ENCODE measurements around the gene COL9A3. TPM values are rescaled to one million over a fixed set of nuclear protein-coding genes. Genes with fewer than 3 reads are reported as not detected.
A peak's percentile ranks its signal among the peaks of the same experiment; 100 is the strongest.

COL9A3 gene
- under 1 TPM in 1 of 2 experiments, not detected in 1; 0.45 TPM for total RNA-seq

GRCh38 chr20:62816884-62817873, at the start of gene COL9A3:
Gene COL9A3, plus strand, starts transcription at chr20:62817050. Its CDS starts 15 bp downstream, at chr20:62817065.
- Mint-ChIP-seq H3K36me3 (peaks cover 5% of the 10 kb centered on the region), H3K4me1 (no peaks in the 10 kb centered on the region), H3K27ac (no peak within 1 kb of the TSS), H3K27me3 (peaks cover 32% of the 10 kb centered on the region), H3K4me3 (no peak within 1 kb of the TSS), H3K9me3 (ENCODE audit: low read depth) (no peaks in the 10 kb centered on the region)
- ATAC-seq (no peak), DNase-seq (no peak)
- CTCF ChIA-PET = interaction anchor here (1.4 to 1.7 kb wide), 2 partner anchors 9 to 21 kb away, joined by 3 to 7 read pairs; partner anchors contain the start of gene MRGBP

DNA sequence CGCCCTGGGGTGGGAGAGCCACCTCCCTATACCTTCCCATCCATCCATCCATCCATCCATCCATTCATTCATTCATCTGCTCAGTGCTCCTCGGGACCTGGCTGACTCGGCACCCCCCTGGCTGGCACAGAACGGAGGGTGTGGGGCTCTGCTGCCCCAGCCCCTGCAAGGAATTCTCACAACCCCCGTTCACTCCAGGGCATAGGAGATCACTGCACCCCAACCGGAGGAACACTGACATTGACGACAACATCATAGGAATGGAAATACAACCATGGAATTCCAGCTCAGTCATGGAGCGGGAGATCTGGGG, 48.7 kb upstream of the COL9A3 start:
- no peaks in the 10 kb centered on the region for H3K36me3 Mint-ChIP-seq
- CTCF ChIA-PET = no interaction called here
- H3K4me1 Mint-ChIP-seq = no peaks in the 10 kb centered on the region
- H3K9me3 Mint-ChIP-seq (ENCODE audit: low read depth) = no peaks in the 10 kb centered on the region
- no peaks in the 10 kb centered on the region for H3K27me3 Mint-ChIP-seq
- H3K27ac Mint-ChIP-seq = no peak overlapping the region
- ATAC-seq (no peak), DNase-seq (no peak)
- no peak overlapping the region for H3K4me3 Mint-ChIP-seq

DNA sequence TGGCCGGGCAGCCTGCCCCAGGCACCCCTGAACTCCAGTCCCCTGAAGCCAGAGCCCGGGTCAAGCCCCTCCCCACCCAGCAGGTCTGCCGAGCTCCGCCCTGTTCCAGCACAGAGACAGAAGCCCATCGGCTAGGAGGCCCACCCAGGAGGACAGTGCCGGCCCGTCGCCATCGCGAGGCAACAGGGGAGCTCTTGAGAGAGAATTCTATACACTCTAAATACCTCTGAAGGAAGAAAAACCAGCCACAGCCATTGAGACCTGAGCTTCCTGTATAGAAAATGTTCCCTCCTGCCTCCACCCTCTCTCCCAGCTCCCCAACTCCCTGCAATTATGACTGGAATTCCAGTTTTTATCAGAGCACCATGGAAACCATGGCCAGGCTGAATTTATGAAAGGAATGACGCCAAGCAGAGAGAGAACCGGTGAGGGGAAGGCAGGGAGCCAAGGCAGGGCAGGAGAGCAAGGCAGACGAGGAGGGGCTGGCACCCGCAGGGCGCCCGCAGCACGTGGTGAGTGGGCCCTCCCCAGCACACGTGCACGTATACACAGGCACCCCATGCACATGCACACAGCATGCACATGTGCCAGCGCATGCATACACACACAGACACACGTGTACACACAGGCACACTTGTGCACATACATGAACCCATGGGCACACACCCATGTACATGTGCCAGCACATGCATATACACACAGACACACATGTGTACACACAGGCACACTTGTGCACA, 48.1 kb upstream of the COL9A3 start:
- Mint-ChIP-seq H3K4me3 (no peak overlapping the region), H3K36me3 (no peaks in the 10 kb centered on the region), H3K27me3 (no peaks in the 10 kb centered on the region), H3K9me3 (ENCODE audit: low read depth) (no peaks in the 10 kb centered on the region), H3K4me1 (no peaks in the 10 kb centered on the region), H3K27ac (no peak overlapping the region)
- CTCF ChIA-PET = no interaction called here
- DNase-seq (no peak), ATAC-seq (no peak)

- Mint-ChIP-seq H3K4me3 (no peak overlapping the region), H3K27ac (no peak overlapping the region), H3K9me3 (ENCODE audit: low read depth) (no peaks in the 10 kb centered on the region), H3K27me3 (no peaks in the 10 kb centered on the region), H3K36me3 (no peaks in the 10 kb centered on the region), H3K4me1 (no peaks in the 10 kb centered on the region)
- ATAC-seq (no peak), DNase-seq (no peak)
- CTCF ChIA-PET = no interaction called here
Observed at GRCh38 chr20:62769346-62770071, 47.3 kb upstream of the COL9A3 start.

DNA sequence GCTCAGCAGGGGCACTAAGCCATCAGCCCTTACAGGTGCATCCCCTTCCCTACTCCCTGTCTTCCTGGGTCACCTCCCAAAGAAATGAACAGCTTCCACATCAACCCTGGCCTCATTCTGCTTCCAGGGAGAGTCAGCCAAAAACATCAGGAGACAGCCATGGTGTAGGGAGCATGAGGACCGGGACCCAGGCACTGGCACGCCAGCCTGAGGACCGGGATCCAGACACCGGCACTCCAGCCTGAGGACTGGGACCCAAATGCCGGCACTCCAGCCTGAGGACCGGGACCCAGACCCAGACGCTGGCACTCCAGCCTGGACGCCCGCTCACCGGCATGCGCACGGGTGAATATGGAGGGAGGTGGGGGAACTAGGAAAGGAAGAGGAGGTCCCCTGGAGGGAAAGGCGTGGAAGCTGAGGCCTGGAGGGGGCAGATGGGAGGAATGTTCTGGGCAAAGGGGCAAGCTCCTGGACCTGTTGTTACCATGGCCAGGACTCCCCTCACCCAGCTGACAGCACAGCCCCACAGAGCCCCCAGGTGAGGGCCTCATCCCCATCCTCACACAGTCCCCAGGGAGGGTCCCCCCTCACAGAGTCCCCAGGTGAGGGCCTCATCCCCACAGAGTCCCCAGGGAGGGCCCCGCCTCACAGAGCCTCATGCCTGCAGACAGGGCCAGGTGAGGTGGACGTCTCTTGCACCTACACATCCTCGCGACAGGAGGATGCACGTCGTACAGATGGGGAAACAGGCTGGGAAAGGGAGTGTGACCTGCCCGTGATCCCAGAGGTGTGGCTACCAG, 46.5 kb upstream of the COL9A3 start:
- Mint-ChIP-seq H3K27me3 (no peaks in the 10 kb centered on the region), H3K27ac (no peak overlapping the region)
- ATAC-seq = no peak

DNA sequence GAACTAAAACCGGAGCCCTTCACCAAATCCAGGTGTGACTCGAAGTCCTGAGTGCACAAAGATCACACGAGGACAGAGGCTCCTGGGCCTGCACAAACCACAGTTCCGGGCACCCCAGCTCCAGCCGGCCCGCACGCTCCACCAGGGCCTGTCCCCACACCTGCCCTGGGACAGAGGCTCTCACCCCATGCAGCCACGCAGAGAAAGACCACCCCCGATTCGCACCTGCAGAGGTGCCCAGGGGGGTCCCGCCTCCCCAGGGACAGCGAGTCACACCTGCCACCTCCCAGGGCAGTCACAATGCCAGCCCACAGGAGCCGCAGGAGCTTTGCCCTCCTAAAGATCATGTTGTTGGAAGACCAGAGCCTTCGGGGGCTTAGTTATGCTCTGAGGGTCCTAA, 45.9 kb upstream of the COL9A3 start:
- Mint-ChIP-seq H3K27me3 (no peaks in the 10 kb centered on the region), H3K4me1 (peaks cover 6% of the 10 kb centered on the region), H3K36me3 (no peaks in the 10 kb centered on the region), H3K27ac (no peak overlapping the region), H3K4me3 (no peak overlapping the region), H3K9me3 (ENCODE audit: low read depth) (no peaks in the 10 kb centered on the region)
- CTCF ChIA-PET = interaction anchor here (1.0 kb wide), 1 partner anchor 11 kb away, joined by 3 read pairs; no protein-coding TSS in a partner anchor
- no peak for DNase-seq
- ATAC-seq = no peak

More for the DNA sequence above, 46.5 kb upstream of the COL9A3 start:
- Mint-ChIP-seq H3K4me1 (peaks cover under 1% of the 10 kb centered on the region), H3K9me3 (ENCODE audit: low read depth) (no peaks in the 10 kb centered on the region), H3K36me3 (no peaks in the 10 kb centered on the region), H3K4me3 (no peak overlapping the region)
- DNase-seq = no peak
- CTCF ChIA-PET = interaction anchor here (1.0 kb wide), 1 partner anchor 12 kb away, joined by 3 read pairs; no protein-coding TSS in a partner anchor

GRCh38 chr20:62771396-62772102, 45.3 kb upstream of the COL9A3 start:
- no peak overlapping the region for H3K4me3 Mint-ChIP-seq
- no peaks in the 10 kb centered on the region for H3K36me3 Mint-ChIP-seq
- CTCF ChIA-PET = no interaction called here
- no peak overlapping the region for H3K27ac Mint-ChIP-seq
- H3K9me3 Mint-ChIP-seq (ENCODE audit: low read depth) = no peaks in the 10 kb centered on the region
- H3K4me1 Mint-ChIP-seq = peaks cover 11% of the 10 kb centered on the region
- no peak for DNase-seq
- H3K27me3 Mint-ChIP-seq = no peaks in the 10 kb centered on the region
- no peak for ATAC-seq

- no peak overlapping the region for H3K27ac Mint-ChIP-seq
- CTCF ChIA-PET = no interaction called here
- no peak overlapping the region for H3K4me3 Mint-ChIP-seq
- DNase-seq (no peak), ATAC-seq (no peak)
- peaks cover 16% of the 10 kb centered on the region for H3K4me1 Mint-ChIP-seq
- H3K9me3 Mint-ChIP-seq (ENCODE audit: low read depth) = no peaks in the 10 kb centered on the region
- H3K27me3 Mint-ChIP-seq = no peaks in the 10 kb centered on the region
- H3K36me3 Mint-ChIP-seq = no peaks in the 10 kb centered on the region
Observed at GRCh38 chr20:62772103-62772611, 44.7 kb upstream of the COL9A3 start.

GRCh38 chr20:62772619-62772989, 44.2 kb upstream of the COL9A3 start:
- H3K27ac Mint-ChIP-seq = no peak overlapping the region
- H3K27me3 Mint-ChIP-seq = no peaks in the 10 kb centered on the region
- ATAC-seq = no peak
- H3K36me3 Mint-ChIP-seq = no peaks in the 10 kb centered on the region
- no peak overlapping the region for H3K4me3 Mint-ChIP-seq
- CTCF ChIA-PET = interaction anchor here (2.0 kb wide), 1 partner anchor 19 kb away, joined by 6 read pairs; no protein-coding TSS in a partner anchor
- DNase-seq = no peak
- H3K9me3 Mint-ChIP-seq (ENCODE audit: low read depth) = no peaks in the 10 kb centered on the region
- H3K4me1 Mint-ChIP-seq = peaks cover 20% of the 10 kb centered on the region

- peak overlapping the region; percentile 17 for H3K27ac Mint-ChIP-seq
- H3K36me3 Mint-ChIP-seq = no peaks in the 10 kb centered on the region
- no peak overlapping the region for H3K4me3 Mint-ChIP-seq
- ATAC-seq (no peak), DNase-seq (no peak)
- H3K4me1 Mint-ChIP-seq = peaks cover 23% of the 10 kb centered on the region
- no peaks in the 10 kb centered on the region for H3K9me3 Mint-ChIP-seq (ENCODE audit: low read depth)
- no peaks in the 10 kb centered on the region for H3K27me3 Mint-ChIP-seq
- CTCF ChIA-PET = interaction anchor here (2.0 kb wide), 1 partner anchor 18 kb away, joined by 6 read pairs; no protein-coding TSS in a partner anchor
Observed at GRCh38 chr20:62772990-62773844, 43.6 kb upstream of the COL9A3 start.

- Mint-ChIP-seq H3K4me1 (peaks cover 25% of the 10 kb centered on the region), H3K27ac (no peak overlapping the region), H3K27me3 (no peaks in the 10 kb centered on the region), H3K36me3 (no peaks in the 10 kb centered on the region), H3K4me3 (no peak overlapping the region), H3K9me3 (ENCODE audit: low read depth) (no peaks in the 10 kb centered on the region)
- CTCF ChIA-PET = interaction anchor here (1.2 to 2.0 kb wide), 2 partner anchors 17 to 35 kb away, joined by 4 to 6 read pairs; no protein-coding TSS in a partner anchor
- DNase-seq (no peak), ATAC-seq (no peak)
Observed at GRCh38 chr20:62773845-62774714, 42.8 kb upstream of the COL9A3 start.
